ENCODE data around the gene COL4A1. TPM values are rescaled to one million over a fixed set of nuclear protein-coding genes. Genes with fewer than 3 reads are reported as not detected.

Gene COL4A1
- total RNA-seq, 1 donor from 2014 or later = 65.2 TPM

- FAIRE-seq = no peak
- DNase-seq (ENCODE audit: low spot score in 2 of 2) = peak; percentile 60 to 77
Observed at GRCh38 chr13:110108348-110109139, 198.4 kb downstream of the COL4A1 start.

GRCh38 chr13:110107568-110108347 is 199.2 kb downstream of the COL4A1 start:
- no peak for FAIRE-seq
- no peak for DNase-seq (ENCODE audit: low spot score in 2 of 2)

DNA sequence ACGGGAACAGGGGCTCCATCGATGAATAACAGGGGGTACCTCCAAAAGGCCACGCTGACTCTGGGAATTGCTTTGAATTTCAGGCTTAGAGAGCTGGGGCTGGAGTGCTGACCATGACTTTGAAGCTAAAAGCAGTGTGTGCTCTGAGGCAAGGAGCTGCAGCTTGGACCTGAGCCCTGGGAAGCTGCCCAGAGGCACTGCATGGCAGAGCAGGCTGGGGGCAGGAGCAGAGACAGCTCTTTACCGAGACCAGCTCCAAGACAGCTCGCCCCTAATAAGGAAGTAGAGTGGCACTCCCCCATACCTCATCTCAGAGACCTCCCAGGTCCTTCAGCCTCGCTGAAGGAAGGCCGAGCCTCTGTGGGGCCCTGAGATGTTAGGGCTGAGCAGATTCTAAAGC is 200.2 kb downstream of the COL4A1 start:
- FAIRE-seq (no peak), DNase-seq (ENCODE audit: low spot score in 2 of 2) (no peak)

GRCh38 chr13:110105136-110105535 is 201.8 kb downstream of the COL4A1 start:
- DNase-seq (ENCODE audit: low spot score in 2 of 2) (no peak), FAIRE-seq (no peak)

GRCh38 chr13:110103534-110103933 is 203.4 kb downstream of the COL4A1 start:
- DNase-seq (ENCODE audit: low spot score in 2 of 2) = no peak
- FAIRE-seq = no peak

DNA sequence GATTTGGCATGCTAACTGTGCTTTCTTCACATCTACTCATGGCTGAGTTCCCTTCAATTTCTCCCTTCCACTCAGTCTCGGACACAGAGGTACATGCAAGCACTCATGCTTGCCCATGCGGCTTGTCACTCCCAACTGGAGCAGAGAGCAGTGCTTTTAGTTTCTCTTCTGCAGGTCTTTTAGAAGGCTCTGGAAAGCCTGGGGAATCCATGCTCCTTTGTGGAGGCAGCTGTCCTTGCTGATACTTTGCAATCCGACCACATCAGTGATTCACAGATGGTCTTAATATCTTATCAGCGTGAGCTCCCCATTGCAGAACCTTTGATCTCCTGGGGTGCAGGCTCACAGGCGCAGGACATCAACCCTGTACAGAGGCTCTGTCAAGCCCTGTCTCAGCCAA is 203.9 kb downstream of the COL4A1 start:
- no peak for DNase-seq (ENCODE audit: low spot score in 2 of 2)
- no peak for FAIRE-seq

- FAIRE-seq = no peak
- no peak for DNase-seq (ENCODE audit: low spot score in 2 of 2)
Observed at GRCh38 chr13:110102053-110102452, 204.9 kb downstream of the COL4A1 start.

DNA sequence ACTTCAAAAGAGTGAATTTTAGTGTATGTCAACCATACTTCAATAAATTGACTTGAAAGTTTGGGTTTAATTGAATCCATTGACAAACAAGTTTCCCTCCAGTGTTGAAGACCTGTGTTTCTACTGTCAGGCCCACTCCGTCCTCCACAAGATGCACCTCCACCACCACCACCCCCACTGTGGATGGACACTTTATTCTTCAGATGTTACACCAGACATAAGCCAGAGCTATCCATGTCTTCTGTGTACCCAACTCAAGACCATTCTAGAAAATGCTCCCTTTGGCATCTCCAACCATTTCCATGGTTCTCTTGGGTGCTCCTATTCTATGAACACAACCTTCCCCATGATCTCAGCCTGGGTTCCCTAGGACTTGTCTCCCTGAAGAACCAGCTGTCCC is 207.0 kb downstream of the COL4A1 start:
- FAIRE-seq = no peak
- DNase-seq (ENCODE audit: low spot score in 2 of 2) = no peak

Small RNA genes lying within 50 kb of the gene (small RNA-seq; reads per million reads assigned to genes)
- not detected for gene MIR8073

Other genes with a start within 250 kb of the COL4A1 start
- 47.3 TPM for gene COL4A2, start 127 bp upstream of the COL4A1 start, total RNA-seq